Stimulated activated naive B cell treated with anti-CD40 and anti-IgM and Interleukin-4, amounts not matched to agents 10 μg/mL and 1 μg/mL and 100 μg/mL, for 72 hours (primary cell): ENCODE measurements around the gene RASAL1.

Source experiments
- ATAC-seq, 2 donors: fragments of 150-1000 bp; cut with Tn5 transposase; replicated peaks; 2 replicates each; pipeline ENCODE4 v1.10.0; 2021; ENCODE audit warnings: moderate library complexity in 1 of 2
- DNase-seq: peaks from one replicate; pipeline ENCODE4 v3.0.0; 2021
- H3K27ac Mint-ChIP-seq: one replicate; pipeline ENCODE4 v1.8.0; 2022; ENCODE audit warnings: mild to moderate bottlenecking, mixed read lengths
- H3K27me3 Mint-ChIP-seq, 2 donors: one replicate each; pipeline ENCODE4 v1.8.0; 2022; ENCODE audit warnings: mixed read lengths in 2 of 2
- H3K36me3 Mint-ChIP-seq, 2 donors: one replicate each; pipeline ENCODE4 v1.8.0; 2022; ENCODE audit warnings: mixed read lengths in 2 of 2, mild to moderate bottlenecking in 1 of 2
- H3K4me1 Mint-ChIP-seq, 2 donors: one replicate each; pipeline ENCODE4 v1.8.0; 2022; ENCODE audit warnings: mixed read lengths in 2 of 2, mild to moderate bottlenecking in 1 of 2
- H3K4me3 Mint-ChIP-seq, 2 donors: one replicate each; pipeline ENCODE4 v1.8.0; 2022; ENCODE audit warnings: mild to moderate bottlenecking in 2 of 2, mixed read lengths in 2 of 2, moderate library complexity in 1 of 2
- H3K9me3 Mint-ChIP-seq, 2 donors: one replicate each; pipeline ENCODE4 v1.8.0; 2022; ENCODE audit warnings: mixed read lengths in 2 of 2, mild to moderate bottlenecking in 1 of 2

RASAL1 gene

GRCh38 chr12:113135178-113136127 is at the start of gene RASAL1:
Gene RASAL1 (minus strand): TSS chr12:113135761. CDS start chr12:113135462, 299 bp downstream.
- peak; percentile 94 for DNase-seq
- Mint-ChIP-seq H3K4me1 (peaks cover 43 to 80% of the 10 kb centered on the region in 2 donors), H3K36me3 (peaks cover 22 to 25% of the 10 kb centered on the region in 2 donors), H3K27ac (peak within 1 kb of the TSS; percentile 99), H3K4me3 (peak within 1 kb of the TSS; percentile 86 to 96), H3K27me3 (no peaks in the 10 kb centered on the region), H3K9me3 (no peaks in the 10 kb centered on the region)
- ATAC-seq, result peak; percentile 85 to 87

- Mint-ChIP-seq H3K27ac (peak overlapping the region; percentile 99), H3K36me3 (peaks cover 28 to 38% of the 10 kb centered on the region in 2 donors), H3K4me1 (peaks cover 25 to 30% of the 10 kb centered on the region in 2 donors), H3K9me3 (no peaks in the 10 kb centered on the region), H3K4me3 (peak overlapping the region; percentile 92 to 97), H3K27me3 (no peaks in the 10 kb centered on the region)
- DNase-seq, result peak; percentile 86
- ATAC-seq, result peak; percentile 86 to 88
Measured at GRCh38 chr12:113184900-113185179, 49.3 kb upstream of the RASAL1 start.

GRCh38 chr12:113184098-113184899 is 48.7 kb upstream of the RASAL1 start:
- peaks cover 32 to 40% of the 10 kb centered on the region in 2 donors for H3K36me3 Mint-ChIP-seq

GRCh38 chr12:113183030-113183589 is 47.5 kb upstream of the RASAL1 start:
- peaks cover 23 to 30% of the 10 kb centered on the region in 2 donors for H3K4me1 Mint-ChIP-seq

More at GRCh38 chr12:113184098-113184899, 48.7 kb upstream of the RASAL1 start:
- ATAC-seq, result peak; percentile 72 to 76
- Mint-ChIP-seq H3K27me3 (no peaks in the 10 kb centered on the region), H3K4me1 (peaks cover 25 to 30% of the 10 kb centered on the region in 2 donors), H3K27ac (peak overlapping the region; percentile 99), H3K4me3 (peak overlapping the region; percentile 92 to 97), H3K9me3 (no peaks in the 10 kb centered on the region)
- no peak for DNase-seq

GRCh38 chr12:113181975-113182374 is 46.4 kb upstream of the RASAL1 start:
- Mint-ChIP-seq H3K36me3 (peaks cover 42 to 55% of the 10 kb centered on the region in 2 donors), H3K27ac (peak overlapping the region; percentile 37), H3K27me3 (no peaks in the 10 kb centered on the region), H3K4me1 (peaks cover 18 to 24% of the 10 kb centered on the region in 2 donors), H3K4me3 (no peak overlapping the region), H3K9me3 (no peaks in the 10 kb centered on the region)
- DNase-seq (no peak), ATAC-seq (no peak)

More at GRCh38 chr12:113183030-113183589, 47.5 kb upstream of the RASAL1 start:
- ATAC-seq (no peak), DNase-seq (no peak)
- Mint-ChIP-seq H3K36me3 (peaks cover 35 to 49% of the 10 kb centered on the region in 2 donors), H3K9me3 (no peaks in the 10 kb centered on the region), H3K27me3 (no peaks in the 10 kb centered on the region), H3K27ac (peak overlapping the region; percentile 85), H3K4me3 (peak overlapping the region in 1 of 2 donors; percentile 92)

- Mint-ChIP-seq H3K9me3 (no peaks in the 10 kb centered on the region), H3K27ac (peak overlapping the region; percentile 47), H3K36me3 (peaks cover 42 to 58% of the 10 kb centered on the region in 2 donors)
Measured at GRCh38 chr12:113180333-113180732, 44.8 kb upstream of the RASAL1 start.

GRCh38 chr12:113179023-113179422 is 43.5 kb upstream of the RASAL1 start:
- ATAC-seq (no peak), DNase-seq (no peak)
- no peak overlapping the region for H3K4me3 Mint-ChIP-seq
- H3K9me3 Mint-ChIP-seq, result no peaks in the 10 kb centered on the region
- peaks cover 13 to 23% of the 10 kb centered on the region in 2 donors for H3K4me1 Mint-ChIP-seq
- H3K27ac Mint-ChIP-seq, result no peak overlapping the region
- no peaks in the 10 kb centered on the region for H3K27me3 Mint-ChIP-seq
- peaks cover 50 to 63% of the 10 kb centered on the region in 2 donors for H3K36me3 Mint-ChIP-seq

More at GRCh38 chr12:113180333-113180732, 44.8 kb upstream of the RASAL1 start:
- DNase-seq, result no peak
- no peaks in the 10 kb centered on the region for H3K27me3 Mint-ChIP-seq
- no peak overlapping the region for H3K4me3 Mint-ChIP-seq
- ATAC-seq, result no peak
- peaks cover 10 to 13% of the 10 kb centered on the region in 2 donors for H3K4me1 Mint-ChIP-seq

GRCh38 chr12:113174461-113175384 is 39.2 kb upstream of the RASAL1 start:
- no peaks in the 10 kb centered on the region for H3K9me3 Mint-ChIP-seq
- H3K4me1 Mint-ChIP-seq, result peaks cover 24 to 48% of the 10 kb centered on the region in 2 donors
- DNase-seq, result peak; percentile 74
- no peaks in the 10 kb centered on the region for H3K27me3 Mint-ChIP-seq
- peak; percentile 47 to 67 for ATAC-seq
- peak overlapping the region in 1 of 2 donors; percentile 54 for H3K4me3 Mint-ChIP-seq
- peaks cover 72 to 81% of the 10 kb centered on the region in 2 donors for H3K36me3 Mint-ChIP-seq
- peak overlapping the region; percentile 84 for H3K27ac Mint-ChIP-seq

GRCh38 chr12:113173081-113173698 is 37.6 kb upstream of the RASAL1 start:
- H3K27me3 Mint-ChIP-seq, result no peaks in the 10 kb centered on the region
- H3K4me1 Mint-ChIP-seq, result peaks cover 24 to 50% of the 10 kb centered on the region in 2 donors
- H3K9me3 Mint-ChIP-seq, result no peaks in the 10 kb centered on the region
- H3K4me3 Mint-ChIP-seq, result peak overlapping the region; percentile 17 to 23
- no peak for DNase-seq
- H3K36me3 Mint-ChIP-seq, result peaks cover 72 to 79% of the 10 kb centered on the region in 2 donors
- H3K27ac Mint-ChIP-seq, result peak overlapping the region; percentile 84
- ATAC-seq, result peak; percentile 14 to 50

GRCh38 chr12:113172185-113172584 is 36.6 kb upstream of the RASAL1 start:
- ATAC-seq (no peak), DNase-seq (no peak)
- Mint-ChIP-seq H3K9me3 (no peaks in the 10 kb centered on the region), H3K4me3 (peak overlapping the region in 1 of 2 donors; percentile 12), H3K27me3 (no peaks in the 10 kb centered on the region), H3K27ac (peak overlapping the region; percentile 92), H3K4me1 (peaks cover 24 to 50% of the 10 kb centered on the region in 2 donors), H3K36me3 (peaks cover 68 to 69% of the 10 kb centered on the region in 2 donors)

GRCh38 chr12:113171543-113171942 is 36.0 kb upstream of the RASAL1 start:
- H3K4me1 Mint-ChIP-seq, result peaks cover 24 to 50% of the 10 kb centered on the region in 2 donors
- H3K4me3 Mint-ChIP-seq, result peak overlapping the region in 1 of 2 donors; percentile 60
- no peaks in the 10 kb centered on the region for H3K27me3 Mint-ChIP-seq
- H3K9me3 Mint-ChIP-seq, result no peaks in the 10 kb centered on the region
- peak overlapping the region; percentile 92 for H3K27ac Mint-ChIP-seq
- peak; percentile 28 to 50 for ATAC-seq
- H3K36me3 Mint-ChIP-seq, result peaks cover 61 to 67% of the 10 kb centered on the region in 2 donors
- no peak for DNase-seq

GRCh38 chr12:113170926-113171325 is 35.4 kb upstream of the RASAL1 start:
- no peaks in the 10 kb centered on the region for H3K9me3 Mint-ChIP-seq
- H3K4me3 Mint-ChIP-seq, result peak overlapping the region; percentile 50 to 60
- H3K27me3 Mint-ChIP-seq, result no peaks in the 10 kb centered on the region
- peaks cover 60 to 66% of the 10 kb centered on the region in 2 donors for H3K36me3 Mint-ChIP-seq
- DNase-seq (peak; percentile 60), ATAC-seq (peak; percentile 77)
- peak overlapping the region; percentile 92 for H3K27ac Mint-ChIP-seq
- peaks cover 24 to 50% of the 10 kb centered on the region in 2 donors for H3K4me1 Mint-ChIP-seq
